HG03064 (cell line): Measurements from ENCODE around the gene NDUFA11.
"Not testable (repeated sequence)": the region's sequence is repeated elsewhere in the genome, so short reads cannot be mapped to it uniquely, and the experiment has no call there.

Source experiments
- ATAC-seq: cut with Tn5 transposase; IDR thresholded peaks from one replicate; pipeline ENCODE4 v1.9.1; 2021; ENCODE audit warnings: low read depth; ENCODE audit not compliant: unreplicated experiment

The NDUFA11 gene

DNA sequence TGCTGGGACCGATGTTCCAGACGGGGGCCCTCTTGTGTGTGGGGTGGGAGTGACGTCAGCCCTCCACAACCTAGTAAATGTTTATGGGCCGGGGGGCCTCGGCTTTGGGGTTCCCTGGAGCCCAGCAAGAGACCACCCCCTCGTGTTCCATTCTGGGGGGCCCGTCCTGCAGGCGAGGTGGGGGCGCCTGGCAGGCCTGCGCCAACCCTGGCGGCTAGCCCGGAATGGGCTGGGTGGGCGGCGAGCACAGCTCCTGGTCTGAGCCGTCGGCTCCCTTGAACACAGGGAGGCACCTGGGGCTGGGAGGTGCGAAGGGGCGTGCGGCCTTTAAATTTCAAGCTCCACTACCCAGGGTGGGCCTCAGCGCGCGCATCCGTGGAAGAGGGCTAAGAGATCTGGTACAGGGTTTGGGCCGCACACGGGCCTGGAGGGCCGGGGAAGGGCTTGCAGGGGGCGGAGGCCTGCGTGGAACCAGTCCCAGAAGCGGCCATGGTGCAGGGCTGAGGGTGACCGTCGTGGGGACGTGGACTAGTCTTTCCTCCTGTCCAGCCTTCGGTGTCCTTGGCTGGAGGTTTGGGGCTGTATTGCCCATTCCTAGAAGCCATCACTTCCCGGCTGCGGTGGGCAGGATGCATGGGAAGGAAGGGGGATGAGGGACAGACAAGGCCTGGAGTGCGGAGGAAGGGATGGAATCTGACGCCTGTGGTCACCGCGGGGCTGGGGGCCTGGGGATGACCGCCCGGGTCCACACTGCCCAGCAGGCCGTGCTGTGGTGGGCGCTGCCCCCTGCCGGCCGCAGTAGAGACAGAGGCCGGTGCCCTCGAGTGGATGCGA lies 11.4 kb downstream of the NDUFA11 start:
- ATAC-seq = no peak

DNA sequence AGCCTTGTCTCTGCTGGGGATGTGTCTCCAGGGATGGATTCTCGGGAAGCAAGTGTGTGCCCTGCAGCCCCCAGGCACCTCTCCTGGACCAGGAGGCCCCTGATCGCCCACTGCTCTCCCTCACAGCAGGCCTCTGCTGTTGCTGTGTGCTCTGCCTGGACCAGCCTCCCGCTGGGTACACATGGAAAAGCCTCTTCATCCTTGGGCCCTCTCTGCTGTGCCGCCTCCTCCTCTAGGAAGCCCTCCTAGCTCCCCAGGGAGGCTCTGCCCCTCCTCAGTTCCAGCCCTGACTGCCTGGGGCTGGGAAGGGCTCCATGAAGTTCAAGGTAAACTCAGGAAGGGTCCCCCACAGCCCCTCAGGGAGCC lies 12.0 kb downstream of the NDUFA11 start:
- ATAC-seq = no peak

GRCh38 chr19:5890099-5890498 lies 13.5 kb downstream of the NDUFA11 start:
- no peak for ATAC-seq

- no peak for ATAC-seq
Observed at GRCh38 chr19:5889288-5889971, 14.2 kb downstream of the NDUFA11 start.

DNA sequence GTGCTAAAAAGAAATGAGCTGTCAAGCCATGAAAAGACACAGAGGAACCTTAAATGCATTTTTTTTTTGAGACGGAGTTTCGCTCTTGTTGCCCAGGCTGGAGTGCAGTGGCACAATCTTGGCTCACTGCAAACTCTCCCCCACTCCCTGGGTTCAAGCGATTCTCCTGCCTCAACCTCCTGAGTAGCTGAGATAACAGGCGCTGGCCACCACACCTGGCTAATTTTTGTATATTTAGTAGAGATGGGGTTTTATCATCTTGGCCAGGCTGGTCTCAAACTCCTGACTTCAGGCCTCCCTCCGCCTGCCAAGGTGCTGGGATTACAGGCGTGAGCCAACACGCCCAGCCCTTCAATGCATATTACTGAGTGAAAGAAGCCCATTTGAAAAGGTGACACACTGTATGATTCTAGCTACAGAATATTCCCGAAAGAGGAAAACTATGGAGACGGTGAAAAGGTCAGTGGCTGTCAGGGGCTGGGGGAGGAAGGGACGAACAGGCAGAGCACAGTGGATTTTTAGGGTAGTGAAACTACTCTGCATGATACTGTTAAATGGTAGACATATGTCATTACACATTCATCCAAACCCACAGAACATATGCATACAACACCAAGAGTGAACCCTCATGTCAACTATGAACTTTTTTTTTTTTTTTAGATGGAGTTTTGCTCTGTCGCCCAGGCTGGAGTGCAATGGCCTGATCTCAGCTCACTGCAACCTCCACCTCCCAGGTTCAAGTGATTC lies 19.4 kb downstream of the NDUFA11 start:
- ATAC-seq = not testable (repeated sequence)

DNA sequence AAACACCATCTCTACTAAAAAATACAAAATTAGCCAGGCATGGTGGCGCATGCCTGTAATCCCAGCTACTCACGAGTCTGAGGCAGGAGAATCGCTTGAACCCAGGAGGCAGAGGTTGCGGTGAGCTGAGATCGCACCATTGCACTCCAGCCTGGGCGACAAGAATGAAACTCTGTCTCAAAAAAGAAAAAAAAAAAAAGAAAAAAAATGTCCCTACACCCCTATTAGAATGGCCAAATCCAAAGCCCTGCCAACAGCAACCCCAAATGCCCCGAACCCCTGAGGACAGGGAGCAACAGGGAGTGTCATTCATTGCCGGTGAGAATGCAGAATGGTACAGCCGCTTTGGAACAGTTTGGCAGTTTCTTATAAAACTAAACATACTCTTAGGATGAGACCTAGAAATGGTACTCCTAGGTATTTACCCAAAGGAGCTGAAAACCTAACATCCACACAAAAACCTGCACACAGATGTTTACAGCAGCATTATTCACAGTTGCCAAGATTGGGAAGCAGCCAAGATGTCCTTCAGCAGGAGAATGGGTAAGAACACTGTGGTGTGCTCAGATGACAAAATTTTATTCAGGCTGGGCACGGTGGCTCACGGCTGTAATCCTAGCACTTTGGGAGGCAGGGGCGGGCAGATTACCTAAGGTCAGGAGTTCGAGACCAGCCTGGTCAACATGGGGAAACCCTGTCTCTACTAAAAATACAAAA lies 20.3 kb downstream of the NDUFA11 start:
- ATAC-seq = not testable (repeated sequence)

- ATAC-seq = no peak
Observed at GRCh38 chr19:5882421-5882968, 21.1 kb downstream of the NDUFA11 start.

- ATAC-seq = no peak
Observed at GRCh38 chr19:5881543-5882299, 21.9 kb downstream of the NDUFA11 start.

DNA sequence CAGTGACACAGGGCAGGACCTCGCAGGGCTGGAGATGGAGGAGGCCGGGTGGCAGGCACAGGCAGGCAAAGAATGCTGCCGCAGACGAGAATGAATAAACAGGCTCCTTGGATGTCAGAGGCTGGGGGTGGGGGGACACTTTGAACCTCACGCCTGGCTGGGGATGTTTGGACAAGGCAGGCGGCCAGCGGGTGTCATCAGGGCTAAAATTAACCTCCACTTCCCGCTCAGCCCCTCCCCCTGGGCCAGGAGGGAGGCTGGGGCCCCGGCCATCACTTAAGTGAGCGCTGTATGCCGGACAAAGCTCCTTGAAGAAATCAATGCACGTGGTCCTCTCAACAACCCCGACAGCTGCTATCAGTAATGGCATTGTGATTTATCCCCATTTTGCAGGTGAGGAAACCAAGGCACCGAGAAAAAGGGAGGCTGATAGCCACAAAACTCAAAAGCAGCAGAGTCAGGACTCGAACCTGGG lies 22.9 kb downstream of the NDUFA11 start:
- no peak for ATAC-seq

- ATAC-seq = no peak
Observed at GRCh38 chr19:5880196-5880595, 23.4 kb downstream of the NDUFA11 start.

DNA sequence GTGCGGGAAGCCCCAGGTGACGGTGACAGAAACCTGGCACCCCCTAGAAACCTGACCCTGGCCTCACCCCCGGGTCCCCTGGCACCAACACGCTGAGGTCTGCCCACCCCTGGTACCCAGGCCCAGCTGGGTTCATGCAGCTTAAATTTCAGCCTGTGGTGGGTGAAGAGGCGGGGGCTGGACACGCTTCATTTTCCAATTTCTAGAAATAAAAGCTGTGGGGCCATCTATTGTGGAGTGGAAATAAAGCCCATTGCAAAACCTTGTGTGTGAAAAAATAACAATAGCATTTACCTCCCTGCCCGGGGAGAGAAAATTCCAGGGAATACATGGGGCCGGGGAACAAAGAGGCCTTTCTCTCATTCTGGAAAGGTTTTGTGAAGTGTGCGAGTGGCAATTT lies 25.7 kb downstream of the NDUFA11 start:
- no peak for ATAC-seq

DNA sequence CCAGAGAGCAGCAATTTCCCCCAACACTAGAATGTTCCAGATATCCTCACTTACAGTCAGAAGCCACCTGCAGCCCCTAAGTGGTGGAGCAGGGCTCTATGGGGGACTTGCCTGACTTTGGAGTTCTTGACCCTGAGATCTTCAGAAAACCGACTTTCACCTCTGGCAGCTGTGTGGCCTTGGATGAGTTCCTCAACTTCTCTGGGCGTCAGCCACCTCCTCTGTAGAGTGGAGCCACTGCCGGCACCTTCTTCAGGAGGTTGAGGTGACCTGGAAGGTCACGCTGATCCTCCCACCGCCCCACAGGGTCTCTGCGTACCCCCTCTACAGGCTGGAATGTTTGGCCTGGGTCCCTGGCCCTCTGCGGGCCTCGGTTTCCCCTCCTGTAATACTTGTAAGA lies 26.2 kb downstream of the NDUFA11 start:
- ATAC-seq = no peak

- ATAC-seq = not testable (repeated sequence)
Observed at GRCh38 chr19:5874496-5874895, 29.1 kb downstream of the NDUFA11 start.

DNA sequence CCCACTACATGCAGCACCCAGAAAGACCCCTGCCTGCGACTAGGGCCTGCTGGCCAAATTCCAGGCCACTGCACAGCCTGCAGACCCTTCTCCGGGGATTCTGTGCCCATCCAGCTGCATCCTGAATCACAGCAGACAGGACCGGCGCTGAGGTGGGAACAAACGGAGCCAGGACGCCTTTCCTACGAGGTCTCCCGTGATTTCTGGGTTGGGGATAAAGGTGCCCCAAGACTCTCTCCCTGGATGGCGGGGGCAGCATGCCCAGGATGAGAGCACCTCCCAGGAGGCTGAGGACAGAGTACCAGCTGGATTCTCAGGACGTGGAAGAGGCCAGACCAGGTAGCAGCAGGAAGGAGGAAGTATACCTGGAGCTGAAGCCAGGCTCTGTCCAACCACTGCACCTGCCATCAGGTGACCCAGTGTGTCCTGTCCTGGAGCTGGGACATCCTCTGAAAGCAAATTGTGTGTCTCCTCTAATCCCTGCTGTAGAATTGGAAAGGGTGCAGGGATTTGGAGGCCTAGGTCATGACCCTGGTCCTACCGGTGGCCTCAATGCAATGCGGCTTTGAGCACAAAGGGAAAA lies 29.9 kb downstream of the NDUFA11 start:
- ATAC-seq = no peak

GRCh38 chr19:5870986-5871394 lies 32.6 kb downstream of the NDUFA11 start:
- no peak for ATAC-seq

DNA sequence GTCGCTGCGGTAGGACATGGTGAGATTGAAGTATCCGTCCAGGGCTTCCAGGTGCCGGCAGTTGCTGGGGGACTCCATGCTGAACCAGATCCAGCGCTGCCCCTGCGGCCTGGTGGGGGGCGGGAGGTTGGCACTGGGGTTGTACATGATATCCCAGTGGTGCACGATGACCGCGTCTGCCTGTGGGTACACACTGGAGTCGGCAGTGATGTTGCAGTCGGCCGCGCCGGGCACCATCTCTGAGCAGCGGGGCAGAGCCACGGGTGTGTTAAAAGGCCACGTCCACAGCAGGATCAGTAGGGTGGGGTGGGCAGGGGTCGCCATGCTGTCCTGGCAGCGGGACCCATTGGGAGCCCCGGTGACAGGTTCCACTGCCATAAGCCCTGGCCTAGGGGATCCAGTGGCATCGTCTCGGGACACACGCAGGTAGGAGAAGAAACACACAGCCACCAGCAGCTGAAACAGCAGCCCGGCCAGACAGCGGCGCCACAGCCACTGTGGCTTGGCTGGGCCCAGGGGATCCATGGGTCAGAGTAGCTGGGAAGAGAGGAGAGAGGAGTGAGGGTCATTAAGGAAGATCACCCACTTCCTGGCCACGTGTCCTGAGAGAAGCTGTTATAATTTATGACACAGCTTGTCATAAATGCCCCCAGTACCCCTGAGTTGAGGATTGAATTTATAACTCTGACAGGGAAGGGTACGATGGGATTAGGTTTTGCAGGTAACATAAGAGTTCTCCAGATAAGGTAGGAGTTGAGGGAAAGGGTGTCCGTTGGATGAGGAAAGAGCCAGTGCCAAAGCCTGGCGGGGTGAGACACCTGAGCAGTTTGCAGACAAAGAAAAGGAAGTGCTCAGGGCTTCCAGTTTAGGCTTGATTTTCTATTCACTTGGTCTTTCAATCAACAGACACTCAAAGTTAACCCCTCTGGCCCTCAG lies 36.1 kb downstream of the NDUFA11 start:
- no peak for ATAC-seq

DNA sequence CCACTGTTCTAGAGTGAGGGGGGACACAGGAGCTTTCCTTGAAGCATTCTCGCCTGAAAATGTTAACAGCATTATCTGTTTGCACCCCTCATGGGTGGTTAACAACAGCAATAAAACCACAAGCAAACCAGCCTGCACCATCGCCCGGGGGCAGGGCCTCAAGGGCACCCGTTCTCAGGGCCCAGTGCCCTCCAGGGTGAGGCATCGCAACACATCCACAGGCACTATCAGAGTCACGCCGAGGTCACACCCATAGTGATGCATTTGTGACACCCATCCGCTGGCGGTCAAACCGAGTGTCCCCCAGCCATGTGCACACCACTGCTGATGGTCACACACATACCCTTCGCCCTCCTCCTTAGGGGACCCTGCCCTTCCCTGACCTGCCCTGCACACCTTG lies 37.8 kb downstream of the NDUFA11 start:
- no peak for ATAC-seq
